Activated CD8-positive, alpha-beta memory T cell treated with anti-CD3 and anti-CD28 coated beads, Interleukin-2, amount 50 U/mL, for 24 hours (primary cell): Measurements from ENCODE around the gene TIMP2.
"Not testable (repeated sequence)": the region's sequence is repeated elsewhere in the genome, so short reads cannot be mapped to it uniquely, and the experiment has no call there.

Experiments
- DNase-seq: peaks from one replicate; pipeline ENCODE4 v3.0.0-alpha.2; 2020; ENCODE audit errors: extremely low read depth

Gene TIMP2

GRCh38 chr17:78868391-78868790 is 56.8 kb downstream of the TIMP2 start:
- no peak for DNase-seq

DNA sequence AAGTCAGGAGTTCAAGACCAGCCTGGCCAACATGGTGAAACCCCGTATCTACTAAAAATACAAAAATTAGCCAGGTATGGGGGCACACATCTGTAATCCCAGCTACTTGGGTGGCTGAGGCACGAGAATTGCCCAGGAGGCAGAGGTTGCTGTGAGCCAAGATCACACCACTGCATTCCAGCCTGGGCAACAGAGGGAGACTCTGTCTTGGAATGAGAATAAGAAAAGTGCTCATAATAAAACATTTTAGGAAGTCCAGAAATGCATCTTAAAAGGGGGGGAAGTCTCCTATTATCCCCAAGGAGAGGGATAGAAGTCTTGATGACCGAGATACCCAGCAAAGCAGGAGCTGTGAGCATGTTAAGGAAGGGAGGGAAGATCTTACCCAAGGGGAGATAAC is 58.1 kb downstream of the TIMP2 start:
- DNase-seq, result not testable (repeated sequence)

DNA sequence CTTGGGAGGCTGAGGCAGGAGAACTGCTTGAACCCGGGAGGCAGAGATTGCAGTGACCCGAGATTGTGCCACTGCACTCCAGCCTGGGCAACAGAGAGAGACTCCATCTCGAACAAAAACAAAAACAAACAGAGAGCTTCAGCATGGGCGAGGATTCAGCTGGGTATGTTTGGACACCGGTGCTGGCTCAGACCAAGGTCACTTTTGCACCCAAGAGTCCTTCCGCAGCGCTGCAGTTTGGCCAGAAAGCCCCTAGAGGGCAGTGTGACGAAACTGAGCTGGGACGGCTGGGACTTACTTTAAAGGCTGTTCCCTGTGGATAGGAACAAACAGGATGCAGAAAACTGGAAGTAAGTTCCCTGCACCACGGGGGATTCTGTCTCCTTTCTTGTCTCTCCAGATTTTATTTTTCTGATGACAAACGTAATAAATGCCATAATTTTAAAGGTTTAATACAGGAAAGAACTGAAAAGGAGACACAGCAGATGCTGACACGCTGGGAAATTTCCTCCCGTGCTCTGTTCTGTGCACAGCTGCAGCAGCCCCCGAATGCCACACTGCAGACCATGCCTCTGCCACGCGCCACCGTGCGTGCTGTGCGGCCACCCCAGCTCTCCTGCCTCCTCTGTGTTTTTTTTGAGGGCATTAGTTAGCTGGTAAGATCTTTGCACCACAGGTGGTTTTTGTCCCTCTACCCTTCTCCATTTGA is 59.4 kb downstream of the TIMP2 start:
- DNase-seq, result no peak

DNA sequence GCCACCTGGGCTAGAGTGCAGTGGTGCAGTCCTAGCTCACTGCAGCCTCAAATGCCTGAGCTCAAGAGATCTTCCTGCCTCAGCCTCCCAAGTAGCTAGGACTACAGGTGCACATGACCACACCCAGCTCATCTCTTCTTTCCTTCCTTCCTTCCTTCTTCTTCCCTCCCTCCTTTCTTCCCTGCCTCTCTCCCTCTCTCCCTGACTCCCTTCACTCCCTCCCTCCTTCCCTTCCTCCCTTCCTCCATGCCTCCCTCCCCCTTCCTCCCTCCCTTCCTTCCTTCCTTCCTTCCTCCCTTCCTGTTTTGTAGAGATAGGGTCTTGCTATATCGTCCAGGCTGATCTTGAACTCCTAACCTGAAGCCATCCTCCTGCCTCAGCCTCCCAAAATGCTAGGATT is 61.1 kb downstream of the TIMP2 start:
- no peak for DNase-seq

DNA sequence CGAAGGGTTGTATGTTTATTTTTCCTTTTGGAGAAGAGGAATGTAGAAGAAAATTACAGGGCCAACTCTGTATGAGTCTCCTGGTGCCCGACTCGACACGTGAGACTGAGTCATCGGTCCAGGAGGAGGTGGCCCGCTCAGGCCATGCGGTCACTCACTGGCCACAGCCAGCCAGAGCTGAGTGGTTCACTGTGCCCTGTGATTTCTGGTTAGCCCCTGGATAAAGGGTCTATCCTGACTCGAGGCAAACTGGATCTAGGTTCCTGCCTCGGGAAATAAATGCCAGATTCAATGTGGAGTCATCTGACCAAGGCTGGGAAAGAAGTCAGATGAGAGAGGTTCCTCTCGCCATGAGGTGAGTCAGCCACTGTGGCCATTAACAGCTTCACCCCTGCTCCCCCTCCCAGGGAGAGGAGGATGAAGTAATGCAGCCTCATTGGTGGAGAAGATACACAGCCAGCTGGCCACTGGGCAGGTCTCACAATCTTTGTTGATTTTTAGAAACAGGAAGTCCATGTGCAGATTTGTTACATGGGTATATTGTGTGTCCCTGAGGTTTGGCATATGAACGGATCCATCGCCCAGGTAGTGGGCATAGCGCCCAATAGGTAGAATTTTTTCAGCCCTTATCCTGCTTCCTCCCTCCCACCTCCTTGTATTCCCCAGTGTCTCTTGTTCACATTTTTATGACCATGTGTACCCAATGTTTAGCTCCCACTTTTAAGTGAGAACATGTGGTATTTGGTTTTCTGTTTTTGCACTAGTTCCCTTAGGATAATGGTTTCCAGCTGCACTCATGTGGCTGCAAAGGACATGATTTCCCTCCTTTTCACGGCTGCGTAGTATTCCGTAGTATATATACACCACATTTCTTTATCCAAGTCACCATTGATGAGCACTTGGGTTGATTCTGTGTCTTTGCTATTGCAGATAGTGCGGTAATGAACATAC is 62.8 kb downstream of the TIMP2 start:
- DNase-seq, result no peak

- no peak for DNase-seq
Measured at GRCh38 chr17:78861229-78861628, 64.0 kb downstream of the TIMP2 start.

- DNase-seq, result no peak
Measured at GRCh38 chr17:78859051-78859450, 66.1 kb downstream of the TIMP2 start.

GRCh38 chr17:78857266-78857665 is 67.9 kb downstream of the TIMP2 start:
- no peak for DNase-seq

DNA sequence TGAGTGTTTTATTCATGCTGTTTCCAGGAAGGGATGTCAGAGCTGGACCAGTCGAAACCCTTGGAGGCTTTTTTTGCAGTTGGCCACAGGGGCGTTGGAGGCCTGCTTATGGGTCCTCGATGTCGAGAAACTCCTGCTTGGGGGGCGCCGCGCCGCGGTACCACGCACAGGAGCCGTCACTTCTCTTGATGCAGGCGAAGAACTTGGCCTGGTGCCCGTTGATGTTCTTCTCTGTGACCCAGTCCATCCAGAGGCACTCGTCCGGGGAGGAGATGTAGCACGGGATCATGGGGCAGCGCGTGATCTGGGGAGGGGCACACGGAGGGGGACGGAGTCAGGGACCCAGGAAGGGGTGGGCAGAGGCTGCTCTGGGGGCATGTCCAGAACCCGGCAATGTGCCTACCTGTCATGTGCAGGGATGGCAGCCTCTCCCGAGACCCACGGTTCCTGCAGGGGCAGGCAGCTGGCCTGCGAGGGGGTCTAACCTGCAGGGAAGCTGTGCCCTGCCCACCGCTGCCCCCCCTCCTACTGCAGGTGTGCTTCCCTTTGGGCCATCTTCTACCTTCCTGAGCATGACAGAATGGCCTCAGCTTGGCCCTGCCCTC is 69.5 kb downstream of the TIMP2 start:
- no peak for DNase-seq

GRCh38 chr17:78854508-78854907 is 70.7 kb downstream of the TIMP2 start:
- no peak for DNase-seq

- DNase-seq, result no peak
Measured at GRCh38 chr17:78853926-78854394, 71.2 kb downstream of the TIMP2 start.

- no peak for DNase-seq
Measured at GRCh38 chr17:78852709-78853121, 72.5 kb downstream of the TIMP2 start.

GRCh38 chr17:78849026-78849425 is 76.2 kb downstream of the TIMP2 start:
- DNase-seq, result no peak

DNA sequence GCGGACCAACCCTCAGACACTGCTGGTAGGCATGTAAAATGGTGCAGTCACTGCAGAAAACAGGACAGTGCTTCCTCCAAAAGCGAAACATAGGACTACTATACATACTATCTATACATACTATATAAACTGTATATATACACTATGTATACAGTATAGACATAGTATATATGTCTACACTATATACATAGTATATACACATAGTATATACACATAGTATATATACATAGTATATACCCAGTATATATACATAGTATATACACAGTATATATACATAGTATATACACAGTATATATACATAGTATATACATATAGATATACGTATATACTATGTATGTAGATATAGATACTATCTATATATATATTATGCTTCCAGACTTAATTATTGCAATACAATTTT is 78.1 kb downstream of the TIMP2 start:
- no peak for DNase-seq

DNA sequence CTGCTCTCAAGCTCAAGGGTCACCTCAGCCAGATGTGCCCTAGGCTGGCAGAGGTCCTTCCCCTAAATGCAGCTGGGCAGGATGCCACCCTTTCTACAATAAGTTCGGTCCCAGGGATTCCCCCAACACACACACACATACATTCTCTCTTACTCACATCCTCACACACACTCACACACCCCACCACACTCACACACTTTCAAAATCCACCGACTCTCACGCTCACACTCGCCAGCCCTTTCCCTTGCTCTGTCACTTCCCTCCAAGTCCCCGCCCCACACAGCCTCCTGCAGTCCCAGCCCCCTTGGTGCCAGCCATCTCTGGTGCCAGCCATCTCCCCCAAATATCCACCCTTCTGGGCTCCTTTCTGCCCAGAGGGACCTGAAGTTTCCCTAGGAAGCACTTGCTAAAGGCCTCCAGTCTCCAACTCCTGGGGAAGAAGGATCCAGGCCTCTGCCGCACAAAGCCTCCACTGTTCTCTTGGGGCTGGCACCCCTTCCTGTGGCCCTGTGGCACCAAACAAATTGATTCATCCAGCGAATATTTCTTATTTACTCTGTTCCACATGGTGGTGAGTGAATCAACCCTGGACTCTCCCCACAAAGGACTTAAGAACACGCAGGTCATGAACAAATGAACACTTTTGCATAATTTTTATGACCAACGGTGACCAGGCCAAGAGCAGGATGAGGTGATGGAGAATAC is 80.7 kb downstream of the TIMP2 start:
- DNase-seq, result no peak

- no peak for DNase-seq
Measured at GRCh38 chr17:78842881-78843565, 82.2 kb downstream of the TIMP2 start.

GRCh38 chr17:78840780-78841611 is 84.2 kb downstream of the TIMP2 start, which contains the start of gene USP36:
TSS of gene USP36 (minus strand) at chr17:78840814. CDS start at chr17:78836363, 4,451 bp downstream.
- peak; percentile 99 for DNase-seq

- no peak for DNase-seq
Measured at GRCh38 chr17:78840530-78840779, 84.7 kb downstream of the TIMP2 start.

GRCh38 chr17:78839762-78840529 is 85.2 kb downstream of the TIMP2 start:
- no peak for DNase-seq
